ENCODE data around the gene TMEM88.

GRCh38 chr17:7809086-7809790 is 45.6 kb upstream of the TMEM88 start:
- TF ChIP-seq CTCF (IDR thresholded peaks at IDR 0.05), result no peak
- TF ChIP-seq POLR2A (IDR thresholded peaks at IDR 0.05), result no peak
